Measurements from ENCODE around the gene DRP2. TPM values are rescaled to one million over a fixed set of nuclear protein-coding genes. Genes with fewer than 3 reads are reported as not detected.
"Not testable (repeated sequence)": the region's sequence is repeated elsewhere in the genome, so short reads cannot be mapped to it uniquely, and the experiment has no call there.

DRP2 gene
- total RNA-seq = 0.33 and 0.55 TPM in 2 replicates

GRCh38 chrX:101219116-101219863, at the start of gene DRP2:
Gene DRP2 (plus strand): TSS chrX:101219786. CDS start chrX:101231648, 11,862 bp downstream.
- Histone ChIP-seq H3K27me3 (ENCODE audit: control insufficient read depth, insufficient read depth, low read length) (no peaks in the 10 kb centered on the region), H3K4me3 (ENCODE audit: low read depth, low read length) (no peak within 1 kb of the TSS), H3K36me3 (ENCODE audit: control insufficient read depth, insufficient read depth, low read length) (no peaks in the 10 kb centered on the region)
- no peak for DNase-seq (ENCODE audit: low read depth)
- TF ChIP-seq CTCF (IDR thresholded peaks at IDR 0.05; ENCODE audit: insufficient read depth, low read length, poor library complexity, severe bottlenecking) = no peak

- H3K4me3 ChIP-seq (ENCODE audit: low read depth, low read length) = no peak overlapping the region
- H3K36me3 ChIP-seq (ENCODE audit: control insufficient read depth, insufficient read depth, low read length) = no peaks in the 10 kb centered on the region
- no peaks in the 10 kb centered on the region for H3K27me3 ChIP-seq (ENCODE audit: control insufficient read depth, insufficient read depth, low read length)
- no peak for DNase-seq (ENCODE audit: low read depth)
- TF ChIP-seq CTCF (IDR thresholded peaks at IDR 0.05; ENCODE audit: insufficient read depth, low read length, poor library complexity, severe bottlenecking) = no peak
Measured at GRCh38 chrX:101171883-101172400, 47.6 kb upstream of the DRP2 start.

GRCh38 chrX:101176439-101176838, 43.1 kb upstream of the DRP2 start:
- no peaks in the 10 kb centered on the region for H3K36me3 ChIP-seq (ENCODE audit: control insufficient read depth, insufficient read depth, low read length)
- DNase-seq (ENCODE audit: low read depth) = no peak
- no peak overlapping the region for H3K4me3 ChIP-seq (ENCODE audit: low read depth, low read length)
- no peaks in the 10 kb centered on the region for H3K27me3 ChIP-seq (ENCODE audit: control insufficient read depth, insufficient read depth, low read length)
- TF ChIP-seq CTCF (IDR thresholded peaks at IDR 0.05; ENCODE audit: insufficient read depth, low read length, poor library complexity, severe bottlenecking) = no peak

- H3K4me3 ChIP-seq (ENCODE audit: low read depth, low read length); H3K36me3 ChIP-seq (ENCODE audit: control insufficient read depth, insufficient read depth, low read length); DNase-seq (ENCODE audit: low read depth); H3K27me3 ChIP-seq (ENCODE audit: control insufficient read depth, insufficient read depth, low read length): not testable (repeated sequence)
Measured at GRCh38 chrX:101184876-101185275, 34.7 kb upstream of the DRP2 start.

- DNase-seq (ENCODE audit: low read depth); H3K36me3 ChIP-seq (ENCODE audit: control insufficient read depth, insufficient read depth, low read length); H3K27me3 ChIP-seq (ENCODE audit: control insufficient read depth, insufficient read depth, low read length); H3K4me3 ChIP-seq (ENCODE audit: low read depth, low read length): not testable (repeated sequence)
Measured at GRCh38 chrX:101187961-101188360, 31.6 kb upstream of the DRP2 start.

GRCh38 chrX:101190736-101191135, 28.9 kb upstream of the DRP2 start:
- Histone ChIP-seq H3K27me3 (ENCODE audit: control insufficient read depth, insufficient read depth, low read length) (no peaks in the 10 kb centered on the region), H3K36me3 (ENCODE audit: control insufficient read depth, insufficient read depth, low read length) (no peaks in the 10 kb centered on the region), H3K4me3 (ENCODE audit: low read depth, low read length) (no peak overlapping the region)
- no peak for DNase-seq (ENCODE audit: low read depth)
- TF ChIP-seq CTCF (IDR thresholded peaks at IDR 0.05; ENCODE audit: insufficient read depth, low read length, poor library complexity, severe bottlenecking) = no peak
